SK-N-SH (cell line): ENCODE results near the gene RNF180.

Experiments
- ELF1 ChIP-seq: IDR thresholded peaks from 2 replicates; pipeline ENCODE4 v1.4.0; 2012
- EP300 ChIP-seq, 2 experiments: IDR thresholded peaks; 2 replicates each; pipeline versions ENCODE4 v1.4.0 to v1.6.1; 2012; ENCODE audit warnings: borderline replicate concordance in 1 of 2, low read depth in 1 of 2, low read length in 1 of 2
- MXI1 ChIP-seq: IDR thresholded peaks from 2 replicates; pipeline ENCODE4 v1.6.1; 2012; ENCODE audit warnings: mild to moderate bottlenecking, low read depth, low read length, improper control_type of control experiment
- RFX5 ChIP-seq: IDR thresholded peaks from 2 replicates; pipeline ENCODE4 v1.6.1; 2012; ENCODE audit warnings: mild to moderate bottlenecking, improper control_type of control experiment, low read length
- TF ChIP-seq, protein P1 (sequence below): fragments of 200-600 bp; sonication (generic); IDR thresholded peaks from 2 replicates; pipeline ENCODE4 v1.6.1; 2017; ENCODE audit warnings: antibody characterized with exemption, mild to moderate bottlenecking, moderate library complexity

GRCh38 chr5:64298586-64298985 is 132.9 kb downstream of the RNF180 start:
- TF ChIP-seq EP300 (IDR thresholded peaks at IDR 0.05; ENCODE audit: borderline replicate concordance in 1 of 2, low read depth in 1 of 2, low read length in 1 of 2), result no peak
- no peak for TF ChIP-seq ELF1
- no peak for TF ChIP-seq MXI1
- TF ChIP-seq RFX5, result no peak
- TF ChIP-seq, protein P1, sequence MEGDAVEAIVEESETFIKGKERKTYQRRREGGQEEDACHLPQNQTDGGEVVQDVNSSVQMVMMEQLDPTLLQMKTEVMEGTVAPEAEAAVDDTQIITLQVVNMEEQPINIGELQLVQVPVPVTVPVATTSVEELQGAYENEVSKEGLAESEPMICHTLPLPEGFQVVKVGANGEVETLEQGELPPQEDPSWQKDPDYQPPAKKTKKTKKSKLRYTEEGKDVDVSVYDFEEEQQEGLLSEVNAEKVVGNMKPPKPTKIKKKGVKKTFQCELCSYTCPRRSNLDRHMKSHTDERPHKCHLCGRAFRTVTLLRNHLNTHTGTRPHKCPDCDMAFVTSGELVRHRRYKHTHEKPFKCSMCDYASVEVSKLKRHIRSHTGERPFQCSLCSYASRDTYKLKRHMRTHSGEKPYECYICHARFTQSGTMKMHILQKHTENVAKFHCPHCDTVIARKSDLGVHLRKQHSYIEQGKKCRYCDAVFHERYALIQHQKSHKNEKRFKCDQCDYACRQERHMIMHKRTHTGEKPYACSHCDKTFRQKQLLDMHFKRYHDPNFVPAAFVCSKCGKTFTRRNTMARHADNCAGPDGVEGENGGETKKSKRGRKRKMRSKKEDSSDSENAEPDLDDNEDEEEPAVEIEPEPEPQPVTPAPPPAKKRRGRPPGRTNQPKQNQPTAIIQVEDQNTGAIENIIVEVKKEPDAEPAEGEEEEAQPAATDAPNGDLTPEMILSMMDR, result no peak
